OCI-LY1 (cell line): Measurements from ENCODE around the gene MRPL28.
"Not testable (repeated sequence)": the region's sequence is repeated elsewhere in the genome, so short reads cannot be mapped to it uniquely, and the experiment has no call there.

Source experiments
- H2AFZ ChIP-seq: fragments of 200-600 bp; sonication (generic), shearing (Covaris generic); 2 replicates; pipeline ENCODE4 v1.6.0; 2014; ENCODE audit warnings: antibody characterized with exemption, mild to moderate bottlenecking, low read length
- H3F3A ChIP-seq: fragments of 200-600 bp; sonication (generic), shearing (Covaris generic); 2 replicates; pipeline ENCODE4 v1.6.0; 2014; ENCODE audit warnings: mild to moderate bottlenecking, antibody characterized with exemption, low read length, moderate library complexity; ENCODE audit not compliant: insufficient read depth
- H3K27ac ChIP-seq: fragments of 200-600 bp; sonication (generic); 2 replicates; pipeline ENCODE4 v1.5.1; 2014; ENCODE audit warnings: low read length, mixed run types, mild to moderate bottlenecking, low read depth; ENCODE audit not compliant: poor library complexity, severe bottlenecking
- H3K27me3 ChIP-seq: fragments of 200-600 bp; sonication (generic); 2 replicates; pipeline ENCODE4 v1.6.0; 2014; ENCODE audit warnings: antibody characterized with exemption, mild to moderate bottlenecking, low read length, moderate library complexity; ENCODE audit not compliant: insufficient read depth
- H3K36me3 ChIP-seq: fragments of 200-600 bp; sonication (generic); 2 replicates; pipeline ENCODE4 v1.6.1; 2014; ENCODE audit warnings: mild to moderate bottlenecking, antibody characterized with exemption, low read length, moderate library complexity, mixed read lengths; ENCODE audit not compliant: insufficient read depth
- H3K4me1 ChIP-seq: fragments of 200-600 bp; sonication (generic); 2 replicates; pipeline ENCODE4 v1.5.1; 2014; ENCODE audit warnings: mild to moderate bottlenecking, low read length, moderate library complexity; ENCODE audit not compliant: insufficient read depth, severe bottlenecking
- H3K4me2 ChIP-seq: fragments of 200-600 bp; sonication (generic), shearing (Covaris generic); 2 replicates; pipeline ENCODE4 v1.6.1; 2014; ENCODE audit warnings: low read length
- H3K4me3 ChIP-seq: fragments of 200-600 bp; sonication (generic); 2 replicates; pipeline ENCODE4 v1.5.1; 2014; ENCODE audit warnings: low read length, low read depth, mild to moderate bottlenecking, mixed read lengths; ENCODE audit not compliant: poor library complexity, severe bottlenecking
- H3K79me2 ChIP-seq: fragments of 200-600 bp; shearing (Covaris generic); 2 replicates; pipeline ENCODE4 v1.6.1; 2016; ENCODE audit warnings: mixed run types, low read length, mixed read lengths; ENCODE audit not compliant: insufficient read depth
- H3K9ac ChIP-seq: fragments of 200-600 bp; sonication (generic), shearing (Covaris generic); 2 replicates; pipeline ENCODE4 v1.6.1; 2014; ENCODE audit warnings: mild to moderate bottlenecking, low read length, mixed read lengths
- H3K9me2 ChIP-seq: fragments of 200-600 bp; sonication (generic), shearing (Covaris generic); 2 replicates; pipeline ENCODE4 v1.6.1; 2014; ENCODE audit warnings: low read depth, mild to moderate bottlenecking, low read length, mixed read lengths
- H3K9me3 ChIP-seq: fragments of 200-600 bp; shearing (Covaris generic); 2 replicates; pipeline ENCODE4 v1.6.1; 2014; ENCODE audit warnings: low read length, mixed read lengths
- H4K20me1 ChIP-seq: fragments of 200-600 bp; sonication (generic), shearing (Covaris generic); 2 replicates; pipeline ENCODE4 v1.6.0; 2016; ENCODE audit warnings: mild to moderate bottlenecking, low read length; ENCODE audit not compliant: insufficient read depth
- EZH2 ChIP-seq: fragments of 200-600 bp; sonication (generic), shearing (Covaris generic); IDR thresholded peaks from 2 replicates; pipeline ENCODE4 v1.8.0; 2017; ENCODE audit warnings: borderline replicate concordance, mixed run types, mild to moderate bottlenecking, antibody characterized with exemption, low read length, moderate library complexity, mixed read lengths
- TF ChIP-seq, protein P1 (sequence below): fragments of 200-600 bp; sonication (generic), shearing (Covaris generic); IDR thresholded peaks from 2 replicates; pipeline ENCODE4 v1.5.1; 2017; ENCODE audit warnings: mild to moderate bottlenecking, antibody characterized with exemption, low read length, moderate library complexity, mixed read lengths

Gene MRPL28

DNA sequence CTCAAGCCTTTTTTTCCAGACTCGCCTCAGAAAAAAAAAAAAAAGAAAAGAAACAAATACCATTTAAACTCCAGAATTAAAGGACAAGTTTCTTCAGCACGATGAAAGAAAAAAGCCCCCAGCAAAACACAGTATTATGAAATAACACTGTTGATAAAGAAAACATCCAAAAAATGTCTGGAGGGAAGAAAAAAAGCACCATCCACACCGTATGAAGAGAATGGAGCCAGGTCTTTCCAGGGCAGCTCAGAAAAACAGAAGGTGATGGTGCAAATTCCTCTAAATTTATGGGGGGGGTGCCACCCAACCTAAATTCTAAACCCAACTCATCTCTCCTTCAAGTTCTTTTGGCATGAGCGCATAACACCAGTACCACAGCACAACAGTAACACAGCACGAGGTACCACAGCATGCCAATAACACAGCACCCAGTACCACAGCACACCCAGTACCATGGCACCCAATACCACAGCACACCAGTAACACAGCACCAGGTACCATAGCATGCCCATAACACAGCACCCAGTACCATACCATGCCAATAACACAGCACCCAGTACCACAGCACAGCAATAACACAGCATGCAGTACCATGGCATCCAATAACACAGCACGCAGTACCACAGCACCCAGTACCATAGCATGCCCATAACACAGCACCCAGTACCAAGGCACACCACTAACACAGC is 36.8 kb downstream of the MRPL28 start:
- no peak overlapping the region for H3K27ac ChIP-seq
- H3K9me3 ChIP-seq: 0 out of 2 replicates have a peak, but pooled peaks cover 3% of the 10 kb centered on the region
- H3K36me3 ChIP-seq: peaks cover 9% of the 10 kb centered on the region
- no peaks in the 10 kb centered on the region for H3K9me2 ChIP-seq
- no peaks in the 10 kb centered on the region for H3F3A ChIP-seq
- TF ChIP-seq, protein P1, sequence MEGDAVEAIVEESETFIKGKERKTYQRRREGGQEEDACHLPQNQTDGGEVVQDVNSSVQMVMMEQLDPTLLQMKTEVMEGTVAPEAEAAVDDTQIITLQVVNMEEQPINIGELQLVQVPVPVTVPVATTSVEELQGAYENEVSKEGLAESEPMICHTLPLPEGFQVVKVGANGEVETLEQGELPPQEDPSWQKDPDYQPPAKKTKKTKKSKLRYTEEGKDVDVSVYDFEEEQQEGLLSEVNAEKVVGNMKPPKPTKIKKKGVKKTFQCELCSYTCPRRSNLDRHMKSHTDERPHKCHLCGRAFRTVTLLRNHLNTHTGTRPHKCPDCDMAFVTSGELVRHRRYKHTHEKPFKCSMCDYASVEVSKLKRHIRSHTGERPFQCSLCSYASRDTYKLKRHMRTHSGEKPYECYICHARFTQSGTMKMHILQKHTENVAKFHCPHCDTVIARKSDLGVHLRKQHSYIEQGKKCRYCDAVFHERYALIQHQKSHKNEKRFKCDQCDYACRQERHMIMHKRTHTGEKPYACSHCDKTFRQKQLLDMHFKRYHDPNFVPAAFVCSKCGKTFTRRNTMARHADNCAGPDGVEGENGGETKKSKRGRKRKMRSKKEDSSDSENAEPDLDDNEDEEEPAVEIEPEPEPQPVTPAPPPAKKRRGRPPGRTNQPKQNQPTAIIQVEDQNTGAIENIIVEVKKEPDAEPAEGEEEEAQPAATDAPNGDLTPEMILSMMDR: no peak
- TF ChIP-seq EZH2: no peak
- H3K4me3 ChIP-seq: no peak overlapping the region
- H3K79me2 ChIP-seq: peaks cover 37% of the 10 kb centered on the region
- no peaks in the 10 kb centered on the region for H3K27me3 ChIP-seq
- no peak overlapping the region for H3K4me2 ChIP-seq
- H2AFZ ChIP-seq: no peak overlapping the region
- no peak overlapping the region for H3K9ac ChIP-seq
- H3K4me1 ChIP-seq: peaks cover 25% of the 10 kb centered on the region
- no peaks in the 10 kb centered on the region for H4K20me1 ChIP-seq

DNA sequence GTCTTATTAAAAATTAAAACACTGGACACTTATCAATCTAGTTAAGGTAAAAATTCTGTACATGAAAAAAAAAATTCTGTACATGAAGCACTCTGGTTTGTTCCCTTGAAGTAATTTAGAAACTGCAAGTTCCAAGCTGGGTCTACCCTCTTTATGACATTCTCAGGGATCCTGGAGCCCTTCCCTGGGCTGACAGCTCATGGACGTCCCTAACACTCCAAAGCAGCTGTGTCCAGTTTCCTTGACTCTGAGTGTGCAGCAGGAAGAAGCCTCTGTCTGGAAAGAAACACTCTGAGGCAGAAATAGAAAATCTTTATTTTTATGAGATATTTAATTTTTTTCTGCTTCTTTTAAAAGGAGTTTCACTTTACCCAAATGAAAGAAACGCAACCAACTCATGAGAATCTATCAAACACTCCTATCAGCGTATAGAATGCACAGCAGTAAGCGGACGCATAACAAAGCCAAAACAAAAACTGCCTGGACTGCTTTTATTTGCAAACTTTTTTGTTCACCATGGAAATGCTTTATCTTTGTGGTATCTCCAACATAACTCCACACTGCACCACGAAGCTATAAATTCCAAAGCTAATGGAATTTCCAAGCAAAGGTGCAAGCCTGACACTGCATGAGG is 39.0 kb downstream of the MRPL28 start:
- Histone ChIP-seq H3K79me2 (peaks cover 22% of the 10 kb centered on the region), H3K4me1 (peaks cover 21% of the 10 kb centered on the region)
- H4K20me1 ChIP-seq, H3K9ac ChIP-seq, H3K4me3 ChIP-seq, H3K9me2 ChIP-seq, H3K27ac ChIP-seq, H3K4me2 ChIP-seq, H3K9me3 ChIP-seq, H3K36me3 ChIP-seq, H2AFZ ChIP-seq, H3F3A ChIP-seq, H3K27me3 ChIP-seq: not testable (repeated sequence)

DNA sequence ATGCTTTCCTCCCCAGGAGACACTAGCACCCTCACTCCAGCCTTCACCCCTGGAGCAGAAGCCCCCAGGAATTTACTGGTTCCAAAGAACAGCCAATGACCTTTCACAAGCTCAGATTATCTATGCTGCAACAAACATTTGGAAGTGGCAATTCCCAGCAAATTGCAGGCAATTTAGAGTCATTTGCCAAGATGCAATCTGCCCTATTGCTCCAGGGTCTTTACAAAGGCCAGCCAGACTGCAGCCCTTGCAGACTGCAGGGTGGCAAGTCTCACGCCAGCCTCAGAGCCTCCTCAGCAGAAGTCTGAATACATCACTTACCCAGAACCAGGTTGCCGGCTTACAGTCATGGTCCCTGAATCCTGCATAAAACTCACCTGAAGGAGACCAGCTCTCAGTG is 39.6 kb downstream of the MRPL28 start:
- H2AFZ ChIP-seq: no peak overlapping the region
- H3F3A ChIP-seq: no peaks in the 10 kb centered on the region
- H3K27me3 ChIP-seq: no peaks in the 10 kb centered on the region
- 0 out of 2 replicates have a peak, but pooled peaks cover 3% of the 10 kb centered on the region for H3K9me3 ChIP-seq
- H3K4me3 ChIP-seq: no peak overlapping the region
- no peaks in the 10 kb centered on the region for H3K9me2 ChIP-seq
- H4K20me1 ChIP-seq: no peaks in the 10 kb centered on the region
- no peak overlapping the region for H3K4me2 ChIP-seq
- no peak overlapping the region for H3K27ac ChIP-seq
- TF ChIP-seq EZH2: no peak
- TF ChIP-seq, protein P1: no peak
- H3K36me3 ChIP-seq: peaks cover 9% of the 10 kb centered on the region
- H3K79me2 ChIP-seq: peaks cover 21% of the 10 kb centered on the region
- H3K9ac ChIP-seq: no peak overlapping the region
- peaks cover 20% of the 10 kb centered on the region for H3K4me1 ChIP-seq
